Large intestine (tissue), 3 donors: ENCODE results near the gene SLITRK4. TPM values are rescaled to one million over a fixed set of nuclear protein-coding genes. Genes with fewer than 3 reads are reported as not detected.

Experiments used
- DNase-seq, 2 donors: peaks; one replicate each; pipeline versions ENCODE4 v3.0.0 to v3.0.0-alpha.2; 2013
- H3K27ac ChIP-seq: one replicate; pipeline ENCODE4 v1.5.1; 2013; ENCODE audit warnings: low read length
- H3K27me3 ChIP-seq: 2 replicates; pipeline ENCODE4 v1.6.1; 2013; ENCODE audit warnings: low read length; ENCODE audit not compliant: control insufficient read depth, insufficient read depth
- H3K36me3 ChIP-seq: 2 replicates; pipeline ENCODE4 v1.6.1; 2013; ENCODE audit warnings: low read length; ENCODE audit not compliant: control insufficient read depth, insufficient read depth
- H3K4me1 ChIP-seq: one replicate; pipeline ENCODE4 v1.6.1; 2013; ENCODE audit warnings: low read length; ENCODE audit not compliant: control insufficient read depth, insufficient read depth
- H3K4me3 ChIP-seq: one replicate; pipeline ENCODE4 v1.5.1; 2013; ENCODE audit warnings: low read length
- H3K9me3 ChIP-seq: one replicate; pipeline ENCODE4 v1.6.1; 2013; ENCODE audit warnings: mild to moderate bottlenecking, low read depth, low read length, moderate library complexity; ENCODE audit not compliant: control insufficient read depth
- WGBS: methylation state at CpG from one replicate; pipeline ENCODE4 v1.1.5; 2013; ENCODE audit warnings: low lambda C conversion rate; ENCODE audit not compliant: insufficient coverage; 5-methylcytosine and 5-hydroxymethylcytosine counted together
- polyA plus RNA-seq: library from polyadenylated mRNA; unstranded; fragments of 120-200 nt; gene quantifications from one replicate; pipeline ENCODE4 v1.2.1, GENCODE V29; 2013

The SLITRK4 gene
- polyA plus RNA-seq, 1 donor = 13.7 TPM

- no peak overlapping the region for H3K27ac ChIP-seq
- H3K27me3 ChIP-seq = no peaks in the 10 kb centered on the region
- no CpG with 5 or more reads among the region's 2 CpGs for WGBS
- H3K4me3 ChIP-seq = no peak overlapping the region
- no peaks in the 10 kb centered on the region for H3K9me3 ChIP-seq
- no peaks in the 10 kb centered on the region for H3K4me1 ChIP-seq
- no peak for DNase-seq
- no peaks in the 10 kb centered on the region for H3K36me3 ChIP-seq
Observed at GRCh38 chrX:143580266-143580665, 55.6 kb downstream of the SLITRK4 start.

Other genes starting within 250 kb of the SLITRK4 start
- 20.3 TPM for gene SPANXN3, start 118.6 kb downstream of the SLITRK4 start, polyA plus RNA-seq
- gene SPANXN2, start 84.7 kb upstream of the SLITRK4 start, polyA plus RNA-seq = 1.6 TPM
- not detected for gene UBE2NL, start 248.0 kb upstream of the SLITRK4 start, polyA plus RNA-seq